Choroid plexus epithelial cell (primary cell): Measurements from ENCODE around the gene CIAPIN1.
"Not testable (repeated sequence)": the region's sequence is repeated elsewhere in the genome, so short reads cannot be mapped to it uniquely, and the experiment has no call there.

Experiments
- DNase-seq: peaks from one replicate; pipeline ENCODE4 v3.0.0-alpha.2; 2010; ENCODE audit warnings: low read depth
- H3K4me3 ChIP-seq: 2 replicates; pipeline ENCODE4 v1.5.1; 2011; ENCODE audit warnings: low read depth, mild to moderate bottlenecking, control low read depth, low read length, moderate library complexity
- CTCF ChIP-seq: conservative IDR thresholded peaks from 2 replicates; pipeline ENCODE4 v1.5.1; 2011; ENCODE audit warnings: low read depth, mild to moderate bottlenecking, control low read depth, inconsistent platforms, low read length, moderate library complexity

Gene CIAPIN1

DNA sequence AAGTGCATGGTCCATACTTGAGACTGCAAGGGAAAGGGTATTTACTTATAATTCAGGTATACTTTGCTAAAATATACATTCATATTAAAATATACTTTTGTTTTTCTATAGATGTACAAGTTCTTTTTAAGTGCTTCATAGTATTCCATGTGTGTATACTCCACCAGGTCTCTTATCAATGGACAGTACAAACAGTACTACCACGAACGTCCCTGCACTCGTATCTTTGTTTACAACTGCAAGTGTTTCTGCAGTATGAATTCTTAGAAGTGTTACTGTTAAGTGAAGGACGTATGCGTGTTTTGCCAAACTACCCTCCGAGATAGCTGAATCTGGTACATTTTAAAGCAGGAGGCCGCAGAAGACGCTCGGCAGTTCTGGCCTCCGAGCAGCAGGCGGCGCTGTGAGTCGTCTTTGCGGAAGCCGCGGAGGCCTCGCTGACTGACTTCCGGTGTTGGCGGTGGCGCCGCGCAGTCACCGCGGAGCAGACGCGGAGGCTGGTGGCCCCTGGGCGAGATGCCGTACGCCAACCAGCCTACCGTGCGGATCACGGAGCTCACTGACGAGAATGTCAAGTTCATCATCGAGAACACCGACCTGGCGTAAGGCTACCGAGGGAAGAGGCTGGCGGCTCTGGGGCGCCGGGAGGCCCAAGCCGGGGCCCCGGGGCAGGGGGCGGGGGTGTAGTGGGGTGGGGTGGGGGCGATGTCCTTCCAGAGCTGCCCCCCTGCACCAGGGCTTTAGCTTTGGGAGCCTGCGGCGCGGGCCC lies 15.2 kb upstream of the CIAPIN1 start, which contains the start of gene POLR2C:
POLR2C (plus strand) TSS at position 471 of the 769 bp plus-strand sequence; CDS start at position 517, 46 bp downstream.
- peak; percentile 88 for DNase-seq

DNA sequence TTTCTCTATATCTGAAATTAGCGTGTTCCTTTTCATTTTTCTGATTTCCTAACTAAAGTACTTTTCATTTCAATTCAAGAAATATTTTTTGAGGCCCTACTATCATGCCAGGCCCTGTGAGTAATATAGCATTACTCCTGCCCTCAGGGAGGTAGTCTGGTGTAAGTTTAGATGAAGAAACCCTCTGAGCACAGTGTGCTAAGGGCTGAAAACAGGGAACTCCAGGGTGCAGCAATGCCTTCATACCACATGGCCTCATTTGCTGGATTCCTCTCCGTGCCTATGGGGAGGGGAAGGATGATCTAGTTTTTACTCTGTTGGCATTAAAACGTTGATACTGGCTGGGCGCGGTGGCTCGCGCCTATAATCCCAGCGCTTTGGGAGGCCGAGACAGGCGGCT lies 4.8 kb upstream of the CIAPIN1 start:
- no peak overlapping the region for H3K4me3 ChIP-seq
- TF ChIP-seq CTCF: no peak
- DNase-seq: no peak

More for the DNA sequence above, 15.2 kb upstream of the CIAPIN1 start, which contains the start of gene POLR2C:
- TF ChIP-seq CTCF: peak; percentile 92
- H3K4me3 ChIP-seq: peak within 1 kb of the TSS; percentile 96

DNA sequence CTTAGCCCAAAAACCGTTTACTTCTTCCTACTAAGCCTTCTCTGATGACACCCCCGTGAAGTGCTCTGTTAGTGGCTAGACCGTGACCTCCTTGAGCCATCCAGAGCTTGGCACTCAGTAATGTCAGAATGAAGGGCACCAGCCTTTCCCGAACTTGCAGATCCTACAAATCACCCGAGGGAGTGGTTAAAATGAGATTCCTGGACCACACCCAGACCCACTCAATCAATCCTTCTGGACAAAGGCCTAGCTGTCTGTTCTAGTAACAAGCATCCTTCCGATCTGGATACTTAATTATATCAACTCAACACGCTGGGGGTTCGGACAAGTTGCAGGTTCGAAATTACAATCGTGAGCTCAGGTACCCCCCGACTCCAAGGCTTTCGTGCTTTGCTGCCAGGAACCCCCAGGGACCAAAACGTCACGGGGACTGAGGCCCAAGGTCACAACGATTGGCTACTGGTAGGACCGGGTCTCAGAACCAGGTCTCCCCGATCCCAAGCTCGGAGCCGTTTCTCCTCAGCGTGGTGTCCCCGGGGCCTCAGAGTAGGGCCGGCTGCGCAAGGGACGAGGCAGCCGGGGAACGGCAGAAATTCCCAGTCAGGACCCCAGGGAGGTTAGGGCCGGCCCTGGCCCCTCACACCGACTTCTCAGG lies 527 bp downstream of the CIAPIN1 start:
- TF ChIP-seq CTCF: no peak
- peak overlapping the region; percentile 87 for H3K4me3 ChIP-seq
- DNase-seq: peak; percentile 26

- no peak for DNase-seq
- TF ChIP-seq CTCF: no peak
- H3K4me3 ChIP-seq: no peak overlapping the region
Observed at GRCh38 chr16:57445510-57445909, 1.7 kb downstream of the CIAPIN1 start.

GRCh38 chr16:57444711-57445110 lies 2.5 kb downstream of the CIAPIN1 start:
- DNase-seq: peak; percentile 30
- no peak overlapping the region for H3K4me3 ChIP-seq
- TF ChIP-seq CTCF: no peak

DNA sequence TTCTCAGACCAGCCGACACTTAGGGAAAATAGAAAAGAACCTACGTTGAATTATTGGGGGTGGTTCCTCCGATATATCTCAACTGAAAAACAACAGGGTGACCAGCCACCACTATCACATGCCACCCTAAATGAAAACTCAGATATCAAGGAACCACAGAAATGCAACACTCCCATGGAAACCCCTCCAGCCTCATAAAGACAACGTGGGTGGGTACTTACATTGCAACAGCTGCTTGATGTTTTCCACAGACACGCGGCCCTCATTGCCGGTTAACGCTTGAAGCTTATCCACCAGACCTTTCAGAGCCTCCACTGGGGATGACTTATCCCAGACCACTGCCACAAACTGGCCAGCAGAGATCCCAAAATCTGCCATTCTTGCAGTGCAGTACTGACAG lies 6.6 kb downstream of the CIAPIN1 start:
- DNase-seq, H3K4me3 ChIP-seq: not testable (repeated sequence)

DNA sequence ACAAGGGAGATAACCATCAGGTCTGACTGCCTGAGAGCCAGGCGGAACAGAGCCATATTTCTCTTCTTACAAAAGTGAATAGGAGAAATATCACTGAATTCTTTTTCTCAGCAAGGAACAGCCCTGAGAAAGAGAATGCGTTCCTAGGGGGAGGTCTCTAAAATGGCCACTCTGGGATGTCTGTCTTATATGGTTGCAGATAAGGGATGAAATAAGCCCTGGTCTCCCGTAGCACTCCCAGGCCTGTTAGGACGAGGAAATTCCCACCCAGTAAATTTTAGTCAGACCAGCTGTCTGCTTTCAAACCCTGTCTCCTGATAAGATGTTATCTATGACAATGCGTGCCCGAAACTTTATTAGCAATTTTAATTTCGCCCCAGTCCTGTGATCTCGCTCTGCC lies 7.2 kb downstream of the CIAPIN1 start:
- not testable (repeated sequence) for H3K4me3 ChIP-seq, DNase-seq

GRCh38 chr16:57435838-57436237 lies 11.3 kb downstream of the CIAPIN1 start:
- DNase-seq: no peak
- TF ChIP-seq CTCF: no peak
- no peak overlapping the region for H3K4me3 ChIP-seq
